Peyer's patch (tissue), 4 donors: ENCODE results near the gene ABCC8.

Source experiments
- POLR2A ChIP-seq, 2 donors: fragments of 450-650 bp; IDR thresholded peaks; one replicate each; pipeline ENCODE4 v1.5.1; 2017; ENCODE audit warnings: antibody characterized with exemption in 2 of 2, mild to moderate bottlenecking in 2 of 2, moderate library complexity in 2 of 2
- TF ChIP-seq, protein P1 (sequence below), 6 experiments: fragments of 450-650 bp in 4 of 6; fragments of 200-600 bp in 2 of 6; sonication (generic) in 1 of 6; IDR thresholded peaks; one replicate each; pipeline ENCODE4 v1.5.1; 2017 to 2019; ENCODE audit warnings: antibody characterized with exemption in 6 of 6, mild to moderate bottlenecking in 3 of 6, moderate library complexity in 1 of 6

DNA sequence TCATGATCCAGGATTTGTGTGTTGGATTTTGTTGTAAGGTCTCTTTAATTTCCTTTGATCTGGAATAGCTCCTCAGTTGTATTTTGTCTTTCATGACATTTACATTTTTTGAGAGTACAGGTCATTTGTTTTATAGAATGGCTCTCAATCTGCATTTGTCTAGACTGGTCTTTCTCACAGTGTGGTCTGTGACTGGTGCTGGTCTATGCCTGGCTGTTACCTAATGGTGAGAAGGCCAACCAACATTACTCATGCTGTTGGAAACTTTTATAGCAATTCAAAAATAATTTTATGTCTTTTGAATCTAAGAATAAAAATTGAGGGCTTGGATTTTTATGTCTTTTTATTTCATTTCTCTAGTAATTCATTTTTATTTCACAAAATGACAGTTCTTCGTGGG lies 129.0 kb downstream of the ABCC8 start:
- TF ChIP-seq, protein P1, sequence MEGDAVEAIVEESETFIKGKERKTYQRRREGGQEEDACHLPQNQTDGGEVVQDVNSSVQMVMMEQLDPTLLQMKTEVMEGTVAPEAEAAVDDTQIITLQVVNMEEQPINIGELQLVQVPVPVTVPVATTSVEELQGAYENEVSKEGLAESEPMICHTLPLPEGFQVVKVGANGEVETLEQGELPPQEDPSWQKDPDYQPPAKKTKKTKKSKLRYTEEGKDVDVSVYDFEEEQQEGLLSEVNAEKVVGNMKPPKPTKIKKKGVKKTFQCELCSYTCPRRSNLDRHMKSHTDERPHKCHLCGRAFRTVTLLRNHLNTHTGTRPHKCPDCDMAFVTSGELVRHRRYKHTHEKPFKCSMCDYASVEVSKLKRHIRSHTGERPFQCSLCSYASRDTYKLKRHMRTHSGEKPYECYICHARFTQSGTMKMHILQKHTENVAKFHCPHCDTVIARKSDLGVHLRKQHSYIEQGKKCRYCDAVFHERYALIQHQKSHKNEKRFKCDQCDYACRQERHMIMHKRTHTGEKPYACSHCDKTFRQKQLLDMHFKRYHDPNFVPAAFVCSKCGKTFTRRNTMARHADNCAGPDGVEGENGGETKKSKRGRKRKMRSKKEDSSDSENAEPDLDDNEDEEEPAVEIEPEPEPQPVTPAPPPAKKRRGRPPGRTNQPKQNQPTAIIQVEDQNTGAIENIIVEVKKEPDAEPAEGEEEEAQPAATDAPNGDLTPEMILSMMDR (IDR thresholded peaks at IDR 0.05), result no peak
- TF ChIP-seq POLR2A (IDR thresholded peaks at IDR 0.05), result no peak
